ENCODE measurements around the gene CHKA. TPM values are rescaled to one million over a fixed set of nuclear protein-coding genes. Genes with fewer than 3 reads are reported as not detected.
"Not testable (repeated sequence)": the region's sequence is repeated elsewhere in the genome, so short reads cannot be mapped to it uniquely, and the experiment has no call there.

The CHKA gene
- total RNA-seq, 1 donor from 2014 or later: 46.7 TPM

GRCh38 chr11:68096962-68097361 is 24.2 kb downstream of the CHKA start:
- Mint-ChIP-seq H3K27ac (no peak overlapping the region), H3K4me3 (no peak overlapping the region), H3K9me3 (no peaks in the 10 kb centered on the region), H3K36me3 (peaks cover 7% of the 10 kb centered on the region), H3K27me3 (no peaks in the 10 kb centered on the region), H3K4me1 (ENCODE audit: unreplicated experiment) (peaks cover 21% of the 10 kb centered on the region)
- DNase-seq (ENCODE audit: extremely low spot score, unreplicated experiment): no peak
- no peak for TF ChIP-seq CTCF (conservative IDR thresholded peaks at IDR 0.05)

- Mint-ChIP-seq H3K36me3 (peaks cover 9% of the 10 kb centered on the region), H3K4me1 (ENCODE audit: unreplicated experiment) (peaks cover 13% of the 10 kb centered on the region), H3K27ac (no peak overlapping the region), H3K9me3 (no peaks in the 10 kb centered on the region), H3K27me3 (no peaks in the 10 kb centered on the region), H3K4me3 (no peak overlapping the region)
- TF ChIP-seq CTCF (conservative IDR thresholded peaks at IDR 0.05): no peak
- no peak for DNase-seq (ENCODE audit: extremely low spot score, unreplicated experiment)
Observed at GRCh38 chr11:68093565-68093964, 27.6 kb downstream of the CHKA start.

GRCh38 chr11:68092946-68093345 is 28.2 kb downstream of the CHKA start:
- not testable (repeated sequence) for H3K27ac Mint-ChIP-seq

GRCh38 chr11:68092411-68092810 is 28.8 kb downstream of the CHKA start:
- Mint-ChIP-seq H3K36me3 (peaks cover 7% of the 10 kb centered on the region), H3K27ac (no peak overlapping the region), H3K27me3 (no peaks in the 10 kb centered on the region), H3K4me1 (ENCODE audit: unreplicated experiment) (peaks cover 10% of the 10 kb centered on the region), H3K9me3 (no peaks in the 10 kb centered on the region), H3K4me3 (no peak overlapping the region)
- DNase-seq (ENCODE audit: extremely low spot score, unreplicated experiment): no peak
- no peak for TF ChIP-seq CTCF (conservative IDR thresholded peaks at IDR 0.05)

More at GRCh38 chr11:68092946-68093345, 28.2 kb downstream of the CHKA start:
- not testable (repeated sequence) for H3K4me3 Mint-ChIP-seq; DNase-seq (ENCODE audit: extremely low spot score, unreplicated experiment); H3K27me3 Mint-ChIP-seq; H3K9me3 Mint-ChIP-seq; H3K36me3 Mint-ChIP-seq
- H3K4me1 Mint-ChIP-seq (ENCODE audit: unreplicated experiment): peaks cover 13% of the 10 kb centered on the region

GRCh38 chr11:68090706-68091105 is 30.5 kb downstream of the CHKA start:
- no peak for DNase-seq (ENCODE audit: extremely low spot score, unreplicated experiment)
- H3K4me1 Mint-ChIP-seq (ENCODE audit: unreplicated experiment): peaks cover 10% of the 10 kb centered on the region
- H3K36me3 Mint-ChIP-seq: peaks cover 7% of the 10 kb centered on the region
- H3K4me3 Mint-ChIP-seq: no peak overlapping the region
- no peaks in the 10 kb centered on the region for H3K9me3 Mint-ChIP-seq
- TF ChIP-seq CTCF (conservative IDR thresholded peaks at IDR 0.05): no peak
- H3K27ac Mint-ChIP-seq: no peak overlapping the region
- no peaks in the 10 kb centered on the region for H3K27me3 Mint-ChIP-seq

- DNase-seq (ENCODE audit: extremely low spot score, unreplicated experiment): no peak
- no peaks in the 10 kb centered on the region for H3K9me3 Mint-ChIP-seq
- peaks cover 7% of the 10 kb centered on the region for H3K36me3 Mint-ChIP-seq
- no peak for TF ChIP-seq CTCF (conservative IDR thresholded peaks at IDR 0.05)
- peaks cover 10% of the 10 kb centered on the region for H3K4me1 Mint-ChIP-seq (ENCODE audit: unreplicated experiment)
- no peak overlapping the region for H3K27ac Mint-ChIP-seq
- H3K27me3 Mint-ChIP-seq: no peaks in the 10 kb centered on the region
- H3K4me3 Mint-ChIP-seq: no peak overlapping the region
Observed at GRCh38 chr11:68090287-68090686, 30.9 kb downstream of the CHKA start.

Data from type B pancreatic cell (in vitro differentiated cells).